H1 (cell line): ENCODE measurements around the gene SLC7A14. TPM values are rescaled to one million over a fixed set of nuclear protein-coding genes. Genes with fewer than 3 reads are reported as not detected.

Experiments
- SP2 ChIP-seq: IDR thresholded peaks from 2 replicates; pipeline ENCODE4 v1.6.1; 2012; ENCODE audit warnings: mild to moderate bottlenecking, low read length, inconsistent platforms
- polyA plus RNA-seq, 7 experiments: library from polyadenylated mRNA; depleted of rRNA in 3 of 7; stranded (reverse) in 5 of 7; unstranded in 2 of 7; fragments of >200 nt in 5 of 7; fragments of 200-250 nt in 2 of 7; gene quantifications; 1 replicate in 5 of 7; 2 replicates in 1 of 7; 4 replicates in 1 of 7; pipeline versions ENCODE4 v1.2.1 to v1.2.3, GENCODE V29; 2011 to 2013; ENCODE audit warnings: missing spikeins in 2 of 7, mixed read lengths in 2 of 7
- total RNA-seq: library from RNA; stranded (reverse); fragmentation: NEBNext Ultra II Directional; extraction: Animal tissue kit (Norgen Biotek cat#: 25700); gene quantifications from 2 replicates; pipeline ENCODE4 v1.2.1, GENCODE V29; 2021

Gene SLC7A14
- total and polyA plus RNA-seq, 2 of the 8 experiments (the other 6 are each of a cell fraction or from before 2014, with no cell fraction given), result 0.21 to 0.95 TPM

DNA sequence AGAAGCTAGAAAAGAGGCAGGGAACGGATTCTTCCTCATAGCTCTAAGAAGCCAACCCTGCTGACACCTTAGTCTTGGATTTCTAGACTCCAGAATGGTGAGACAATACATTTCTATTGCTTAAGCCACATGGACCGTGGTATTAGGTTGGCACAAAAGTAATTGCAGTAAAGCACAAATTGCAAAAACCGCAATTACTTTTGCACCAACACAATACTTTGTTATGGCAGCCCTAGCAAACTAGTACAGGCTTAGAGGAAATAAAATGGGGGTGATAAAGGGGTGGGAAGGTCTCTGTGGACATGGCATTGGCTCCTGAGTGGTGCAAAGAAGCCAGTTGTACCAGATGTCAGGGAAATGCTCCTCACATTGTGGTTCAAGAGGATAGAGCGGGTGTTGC, 56.0 kb downstream of the SLC7A14 start (continued):
- TF ChIP-seq SP2, result no peak
